ENCODE results near the gene ABHD14A. TPM values are rescaled to one million over a fixed set of nuclear protein-coding genes. Genes with fewer than 3 reads are reported as not detected.

ABHD14A gene
- total RNA-seq, 4 donors from 2014 or later: 2.2 to 14.8 (median 5.0) TPM

GRCh38 chr3:51954105-51954504 lies 20.8 kb upstream of the ABHD14A start:
- no peak for DNase-seq (ENCODE audit: low spot score in 2 of 2)
- H3K4me3 ChIP-seq (ENCODE audit: low read depth, poor library complexity, severe bottlenecking): no peak overlapping the region
- TF ChIP-seq, protein P1, sequence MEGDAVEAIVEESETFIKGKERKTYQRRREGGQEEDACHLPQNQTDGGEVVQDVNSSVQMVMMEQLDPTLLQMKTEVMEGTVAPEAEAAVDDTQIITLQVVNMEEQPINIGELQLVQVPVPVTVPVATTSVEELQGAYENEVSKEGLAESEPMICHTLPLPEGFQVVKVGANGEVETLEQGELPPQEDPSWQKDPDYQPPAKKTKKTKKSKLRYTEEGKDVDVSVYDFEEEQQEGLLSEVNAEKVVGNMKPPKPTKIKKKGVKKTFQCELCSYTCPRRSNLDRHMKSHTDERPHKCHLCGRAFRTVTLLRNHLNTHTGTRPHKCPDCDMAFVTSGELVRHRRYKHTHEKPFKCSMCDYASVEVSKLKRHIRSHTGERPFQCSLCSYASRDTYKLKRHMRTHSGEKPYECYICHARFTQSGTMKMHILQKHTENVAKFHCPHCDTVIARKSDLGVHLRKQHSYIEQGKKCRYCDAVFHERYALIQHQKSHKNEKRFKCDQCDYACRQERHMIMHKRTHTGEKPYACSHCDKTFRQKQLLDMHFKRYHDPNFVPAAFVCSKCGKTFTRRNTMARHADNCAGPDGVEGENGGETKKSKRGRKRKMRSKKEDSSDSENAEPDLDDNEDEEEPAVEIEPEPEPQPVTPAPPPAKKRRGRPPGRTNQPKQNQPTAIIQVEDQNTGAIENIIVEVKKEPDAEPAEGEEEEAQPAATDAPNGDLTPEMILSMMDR (IDR thresholded peaks at IDR 0.05): no peak
- no peak for TF ChIP-seq POLR2A (IDR thresholded peaks at IDR 0.05)
- intact Hi-C loops (cut with DNase I; ENCODE audit: low total_unique reads): no loop called here
- 64 to 67% methylated on average over 6 of the region's 6 CpGs for WGBS, 2 donors

- WGBS, 2 donors: 74 to 79% methylated on average over 1 of the region's 1 CpG
- TF ChIP-seq, protein P1 (IDR thresholded peaks at IDR 0.05): no peak
- TF ChIP-seq POLR2A (IDR thresholded peaks at IDR 0.05): no peak
- DNase-seq (ENCODE audit: low spot score in 2 of 2): no peak
- intact Hi-C loops (cut with DNase I; ENCODE audit: low total_unique reads): loop anchor here (5.0 kb wide), 1 partner anchor 1638 kb away; no protein-coding TSS in a partner anchor
- no peak overlapping the region for H3K4me3 ChIP-seq (ENCODE audit: low read depth, poor library complexity, severe bottlenecking)
These were observed 20.2 kb upstream of the ABHD14A start for GRCh38 chr3:51954713-51955112.

DNA sequence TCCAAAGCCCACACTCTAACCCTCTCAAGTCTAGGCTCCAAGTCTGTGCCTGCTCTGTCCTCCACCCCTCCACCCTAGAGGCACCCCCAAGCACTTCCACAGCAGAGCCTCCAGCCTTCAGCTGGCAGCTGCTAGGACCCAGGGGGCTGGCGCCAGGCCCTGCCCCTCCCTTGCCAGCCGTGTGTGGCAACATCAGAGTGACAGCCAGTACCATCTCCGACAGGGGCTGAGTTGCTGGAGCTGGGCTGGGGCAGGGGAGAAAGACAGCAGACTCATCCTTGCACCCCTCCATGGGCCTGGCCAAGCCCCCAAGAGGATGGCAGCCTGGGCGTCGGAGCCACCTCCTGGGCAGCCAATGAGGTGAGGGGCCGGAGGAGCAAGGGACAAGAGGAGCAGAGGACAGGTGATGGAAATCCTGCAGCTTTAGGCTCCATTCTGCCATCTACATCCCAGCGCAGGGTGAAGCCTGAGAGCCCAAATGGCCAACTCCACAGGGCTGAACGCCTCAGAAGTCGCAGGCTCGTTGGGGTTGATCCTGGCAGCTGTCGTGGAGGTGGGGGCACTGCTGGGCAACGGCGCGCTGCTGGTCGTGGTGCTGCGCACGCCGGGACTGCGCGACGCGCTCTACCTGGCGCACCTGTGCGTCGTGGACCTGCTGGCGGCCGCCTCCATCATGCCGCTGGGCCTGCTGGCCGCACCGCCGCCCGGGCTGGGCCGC lies 19.5 kb upstream of the ABHD14A start, which contains the start of gene GPR62:
Gene GPR62 (plus strand): TSS at position 207 of the 718 bp plus-strand sequence. CDS start 272 bp downstream, at position 479.
- WGBS, 2 donors: 20 to 56% methylated on average over 7 to 33 of the region's 33 CpGs
- intact Hi-C loops (cut with DNase I; ENCODE audit: low total_unique reads): loop anchor here (5.0 kb wide), 1 partner anchor 1637 kb away; no protein-coding TSS in a partner anchor
- H3K4me3 ChIP-seq (ENCODE audit: low read depth, poor library complexity, severe bottlenecking): peak within 1 kb of the TSS; percentile 8
- TF ChIP-seq, protein P1 (IDR thresholded peaks at IDR 0.05): no peak
- no peak for TF ChIP-seq POLR2A (IDR thresholded peaks at IDR 0.05)
- peak in 1 of 2 donors; percentile 85 for DNase-seq (ENCODE audit: low spot score in 2 of 2)

DNA sequence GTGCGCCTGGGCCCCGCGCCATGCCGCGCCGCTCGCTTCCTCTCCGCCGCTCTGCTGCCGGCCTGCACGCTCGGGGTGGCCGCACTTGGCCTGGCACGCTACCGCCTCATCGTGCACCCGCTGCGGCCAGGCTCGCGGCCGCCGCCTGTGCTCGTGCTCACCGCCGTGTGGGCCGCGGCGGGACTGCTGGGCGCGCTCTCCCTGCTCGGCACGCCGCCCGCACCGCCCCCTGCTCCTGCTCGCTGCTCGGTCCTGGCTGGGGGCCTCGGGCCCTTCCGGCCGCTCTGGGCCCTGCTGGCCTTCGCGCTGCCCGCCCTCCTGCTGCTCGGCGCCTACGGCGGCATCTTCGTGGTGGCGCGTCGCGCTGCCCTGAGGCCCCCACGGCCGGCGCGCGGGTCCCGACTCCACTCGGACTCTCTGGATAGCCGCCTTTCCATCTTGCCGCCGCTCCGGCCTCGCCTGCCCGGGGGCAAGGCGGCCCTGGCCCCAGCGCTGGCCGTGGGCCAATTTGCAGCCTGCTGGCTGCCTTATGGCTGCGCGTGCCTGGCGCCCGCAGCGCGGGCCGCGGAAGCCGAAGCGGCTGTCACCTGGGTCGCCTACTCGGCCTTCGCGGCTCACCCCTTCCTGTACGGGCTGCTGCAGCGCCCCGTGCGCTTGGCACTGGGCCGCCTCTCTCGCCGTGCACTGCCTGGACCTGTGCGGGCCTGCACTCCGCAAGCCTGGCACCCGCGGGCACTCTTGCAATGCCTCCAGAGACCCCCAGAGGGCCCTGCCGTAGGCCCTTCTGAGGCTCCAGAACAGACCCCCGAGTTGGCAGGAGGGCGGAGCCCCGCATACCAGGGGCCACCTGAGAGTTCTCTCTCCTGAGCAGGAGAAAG lies 18.7 kb upstream of the ABHD14A start:
- intact Hi-C loops (cut with DNase I; ENCODE audit: low total_unique reads): loop anchor here (5.0 kb wide), 1 partner anchor 1636 kb away; no protein-coding TSS in a partner anchor
- H3K4me3 ChIP-seq (ENCODE audit: low read depth, poor library complexity, severe bottlenecking): peak overlapping the region; percentile 8
- DNase-seq (ENCODE audit: low spot score in 2 of 2): peak in 1 of 2 donors; percentile 85
- TF ChIP-seq, protein P1 (IDR thresholded peaks at IDR 0.05): no peak
- no peak for TF ChIP-seq POLR2A (IDR thresholded peaks at IDR 0.05)
- WGBS, 2 donors: 9 to 21% methylated on average over 3 to 90 of the region's 97 CpGs

DNA sequence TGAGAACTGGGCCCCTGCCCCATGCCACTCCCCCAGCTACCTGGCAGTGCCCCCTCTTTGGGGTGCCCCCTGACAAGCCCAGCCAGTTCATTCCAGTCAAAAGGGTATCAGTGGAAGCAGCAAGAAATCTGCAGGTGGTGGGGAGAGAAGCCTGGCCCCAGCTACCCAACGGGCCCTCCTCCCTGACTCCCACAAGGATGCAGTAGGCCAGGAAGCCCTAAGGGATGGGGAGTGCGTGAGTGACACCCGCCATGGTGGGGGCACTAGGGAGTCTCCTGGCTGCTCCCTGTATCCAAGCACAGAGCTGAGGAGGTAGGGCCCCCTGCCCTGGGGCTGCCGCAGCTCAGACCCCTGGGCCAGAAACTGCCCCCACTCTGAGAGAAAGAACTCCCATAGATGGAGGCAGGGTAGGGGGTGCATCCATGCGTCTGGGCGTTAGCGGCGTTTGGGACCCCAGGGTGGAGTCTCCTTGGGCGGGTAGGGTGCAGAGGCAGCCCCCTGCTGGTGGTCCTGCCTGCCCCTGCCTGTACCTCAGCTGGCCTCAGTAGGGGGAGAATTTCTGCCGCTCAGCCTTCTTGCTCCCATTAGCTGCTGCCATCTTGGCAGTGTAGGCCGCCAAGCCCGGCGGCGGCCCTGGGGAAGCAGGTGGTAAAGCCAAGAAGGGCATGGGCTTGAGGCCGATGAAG lies 17.2 kb upstream of the ABHD14A start:
- no peak overlapping the region for H3K4me3 ChIP-seq (ENCODE audit: low read depth, poor library complexity, severe bottlenecking)
- DNase-seq (ENCODE audit: low spot score in 2 of 2): no peak
- intact Hi-C loops (cut with DNase I; ENCODE audit: low total_unique reads): loop anchor here (5.0 kb wide), 1 partner anchor 1635 kb away; no protein-coding TSS in a partner anchor
- 93 to 96% methylated on average over 13 to 15 of the region's 15 CpGs for WGBS, 2 donors
- TF ChIP-seq, protein P1 (IDR thresholded peaks at IDR 0.05): no peak
- TF ChIP-seq POLR2A (IDR thresholded peaks at IDR 0.05): no peak

Data from lower leg skin (tissue), 4 donors.